B cell (primary cell): Measurements from ENCODE around the gene STX1A. TPM values are rescaled to one million over a fixed set of nuclear protein-coding genes. Genes with fewer than 3 reads are reported as not detected.

ENCODE experiments used
- ATAC-seq: fragments of 200-7000 bp; cut with Tn5 transposase; one replicate; pipeline ENCODE4 v1.10.0; 2021; ENCODE audit warnings: low read depth, mild to moderate bottlenecking, moderate number of reproducible peaks, moderate library complexity
- CTCF ChIA-PET: fragments of 350-600 bp; sonication (Branson Sonifier 250); formaldehyde crosslinking; loops from one replicate; lab custom pipeline; 2021; ENCODE audit warnings: antibody characterized with exemption, inconsistent platforms; lab: Charles Lee
- POLR2A ChIA-PET: fragments of 350-600 bp; sonication (Branson Sonifier 250); formaldehyde crosslinking; loops from one replicate; lab custom pipeline; 2021; ENCODE audit warnings: antibody characterized with exemption; lab: Charles Lee
- DNase-seq: peaks from one replicate; pipeline ENCODE4 v3.0.0; 2013
- H2AFZ ChIP-seq: 2 replicates; pipeline ENCODE4 v1.6.1; 2012; ENCODE audit warnings: mild to moderate bottlenecking, low read depth, low read length; ENCODE audit not compliant: insufficient read depth, poor library complexity, severe bottlenecking
- H3K27ac ChIP-seq, 2 donors: 1 replicate in 1 of 2; 2 replicates in 1 of 2; pipeline ENCODE4 v1.5.1; 2012 to 2013; ENCODE audit warnings: low read length in 2 of 2, mild to moderate bottlenecking in 2 of 2, moderate library complexity in 1 of 2
- H3K27me3 ChIP-seq, 4 experiments: fragments of 200-600 bp in 1 of 4; sonication (generic) in 1 of 4; replicated peaks in 1 of 4; 1 replicate in 2 of 4; 2 replicates in 2 of 4; pipeline versions ENCODE4 v1.6.1 to v1.7.0; 2013 to 2016; ENCODE audit warnings: low read length in 3 of 4, mild to moderate bottlenecking in 2 of 4, mixed read lengths in 1 of 4, moderate library complexity in 1 of 4; ENCODE audit not compliant: insufficient read depth in 4 of 4, control insufficient read depth in 3 of 4; ENCODE audit errors: control extremely low read depth in 1 of 4
- H3K36me3 ChIP-seq, 2 experiments: replicated peaks in 1 of 2; 1 replicate in 1 of 2; 2 replicates in 1 of 2; pipeline versions ENCODE4 v1.6.1 to v1.7.1; 2013; ENCODE audit warnings: low read length in 1 of 2; ENCODE audit not compliant: insufficient read depth in 2 of 2, control insufficient read depth in 1 of 2; ENCODE audit errors: control extremely low read depth in 1 of 2, extremely low read depth in 1 of 2
- H3K4me1 ChIP-seq, 2 donors: fragments of 200-600 bp in 1 of 2; sonication (generic) in 1 of 2; 1 replicate in 1 of 2; 2 replicates in 1 of 2; pipeline versions ENCODE4 v1.5.1 to v1.6.1; 2013 to 2017; ENCODE audit warnings: low read length in 2 of 2; ENCODE audit not compliant: control insufficient read depth in 2 of 2, insufficient read depth in 2 of 2
- H3K4me2 ChIP-seq: replicated peaks from 2 replicates; pipeline ENCODE3; 2012; ENCODE audit warnings: mild to moderate bottlenecking, low read depth, low read length; ENCODE audit not compliant: poor library complexity, severe bottlenecking
- H3K4me3 ChIP-seq, 5 experiments: fragments of 200-600 bp in 1 of 5; sonication (generic) in 1 of 5; 1 replicate in 3 of 5; 2 replicates in 2 of 5; pipeline versions ENCODE4 v1.5.1 to v1.7.0; 2011 to 2016; ENCODE audit warnings: low read length in 4 of 5, mild to moderate bottlenecking in 4 of 5, low read depth in 2 of 5, control low read depth in 1 of 5, moderate library complexity in 1 of 5; ENCODE audit not compliant: insufficient read depth in 1 of 5; ENCODE audit errors: control extremely low read depth in 1 of 5, extremely low read depth in 1 of 5
- H3K79me2 ChIP-seq: fragments of 200-600 bp; sonication (generic); one replicate; pipeline ENCODE4 v1.6.0; 2016; ENCODE audit warnings: low read length; ENCODE audit not compliant: control insufficient read depth, insufficient read depth
- H3K9ac ChIP-seq: fragments of 200-600 bp; sonication (generic); 2 replicates; pipeline ENCODE4 v1.6.1; 2017; ENCODE audit warnings: mild to moderate bottlenecking, low read length, moderate library complexity
- H3K9me3 ChIP-seq, 3 donors: one replicate each; pipeline versions ENCODE4 v1.6.1 to v1.7.1; 2013; ENCODE audit warnings: low read length in 2 of 3; ENCODE audit not compliant: control insufficient read depth in 2 of 3, insufficient read depth in 1 of 3; ENCODE audit errors: control extremely low read depth in 1 of 3
- H4K20me1 ChIP-seq: 2 replicates; pipeline ENCODE4 v1.6.0; 2012; ENCODE audit warnings: mild to moderate bottlenecking, low read length; ENCODE audit not compliant: insufficient read depth, control insufficient read depth, poor library complexity, severe bottlenecking
- H3K27ac Mint-ChIP-seq: one replicate; pipeline ENCODE4 v1.8.0; 2021; ENCODE audit warnings: mixed read lengths
- H3K27me3 Mint-ChIP-seq: one replicate; pipeline ENCODE4 v1.8.0; 2021; ENCODE audit warnings: mixed read lengths
- H3K4me1 Mint-ChIP-seq: one replicate; pipeline ENCODE4 v1.8.0; 2021; ENCODE audit warnings: mixed read lengths
- H3K4me3 Mint-ChIP-seq: one replicate; pipeline ENCODE4 v1.8.0; 2021; ENCODE audit warnings: mixed read lengths
- H3K9me3 Mint-ChIP-seq: one replicate; pipeline ENCODE4 v1.8.0; 2022; ENCODE audit warnings: mixed read lengths; ENCODE audit not compliant: insufficient read depth
- EZH2 ChIP-seq: IDR thresholded peaks from 2 replicates; pipeline ENCODE4 v1.6.1; 2012; ENCODE audit warnings: borderline replicate concordance, low read depth, mild to moderate bottlenecking, moderate library complexity, low read length; ENCODE audit not compliant: insufficient read depth, poor library complexity, severe bottlenecking
- WGBS: methylation state at CpG from one replicate; pipeline ENCODE4 v1.1.5; 2013; ENCODE audit warnings: missing lambda C conversion rate; ENCODE audit not compliant: insufficient coverage; 5-methylcytosine and 5-hydroxymethylcytosine counted together
- intact Hi-C: fragments of 100-400 bp; cut with micrococcal nuclease; formaldehyde crosslinking; loops from one replicate; pipeline ENCODE4 v1.10.0; 2022
- polyA plus RNA-seq: library from polyadenylated mRNA; depleted of rRNA; stranded (reverse); fragments of >200 nt; gene quantifications from 2 replicates; pipeline ENCODE4 v1.2.3, GENCODE V29; 2012
- total RNA-seq, 2 donors: library from RNA; stranded (reverse); fragments of 120-200 nt in 1 of 2; gene quantifications; 1 replicate in 1 of 2; 2 replicates in 1 of 2; pipeline versions ENCODE4 v1.2.3 to v1.2.4, GENCODE V29; 2013 to 2022
- TF ChIP-seq, protein P1 (sequence below): fragments of 200-600 bp; IDR thresholded peaks from one replicate; pipeline ENCODE4 v1.8.0; 2022; ENCODE audit warnings: antibody characterized with exemption, mild to moderate bottlenecking

The STX1A gene
- total and polyA plus RNA-seq, 2 donors (not counting 1 experiment from before 2014, with no cell fraction given) = 3.1 to 9.6 TPM

DNA sequence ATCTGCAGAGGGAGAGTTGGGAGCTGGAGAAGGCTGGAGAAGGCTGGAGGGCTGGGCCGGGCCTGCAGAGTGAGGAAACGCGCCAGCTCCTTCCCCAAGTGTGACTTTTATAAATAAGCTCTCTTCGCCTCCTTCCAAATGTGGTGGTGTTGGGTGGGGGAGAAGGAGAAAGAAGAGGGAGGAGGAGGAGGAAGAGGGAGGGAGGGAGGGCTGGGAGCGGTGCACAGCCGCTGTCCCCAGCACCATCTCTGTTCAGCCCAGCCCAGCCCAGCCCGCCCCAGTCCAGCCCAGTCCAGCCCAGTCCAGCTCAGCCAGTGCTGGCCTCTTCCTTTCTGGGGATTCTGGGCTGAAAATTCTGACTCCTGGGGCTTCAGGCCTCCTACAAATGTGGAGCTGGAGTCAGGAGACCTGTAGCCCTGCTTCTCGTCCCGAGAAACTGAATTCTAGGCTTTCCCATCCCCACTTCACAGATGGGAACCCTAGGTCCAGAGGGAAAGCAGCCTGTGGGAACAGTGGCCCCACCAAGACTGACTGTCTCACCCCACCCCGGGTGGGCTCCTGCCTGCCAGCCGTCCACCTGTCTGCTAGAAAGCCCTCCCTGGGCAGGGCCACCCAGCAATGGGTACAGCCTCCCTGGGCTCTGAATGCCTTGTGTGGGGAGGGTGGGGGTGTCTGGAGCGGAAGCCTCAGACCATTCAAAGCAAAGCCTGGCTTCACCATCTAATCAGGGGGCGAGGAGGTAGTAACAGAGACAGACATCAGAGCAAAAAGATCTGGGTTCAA is 2.3 kb downstream of the STX1A start:
- Histone ChIP-seq H4K20me1 (peaks cover 12% of the 10 kb centered on the region), H3K9ac (no peak overlapping the region), H3K4me2 (peak overlapping the region; percentile 97), H3K27ac (no peak overlapping the region), H3K36me3 (no peaks in the 10 kb centered on the region), H3K4me1 (peaks cover 25 to 31% of the 10 kb centered on the region in 2 donors), H3K79me2 (no peaks in the 10 kb centered on the region), H3K27me3 (peaks cover 0 to 64% (median 25%) of the 10 kb centered on the region in 4 experiments), H3K9me3 (peaks cover 0 to 11% (median 0%) of the 10 kb centered on the region in 3 donors), H2AFZ (no peak overlapping the region), H3K4me3 (no peak overlapping the region)
- H3K27me3 Mint-ChIP-seq = peaks cover 38% of the 10 kb centered on the region
- TF ChIP-seq, protein P1, sequence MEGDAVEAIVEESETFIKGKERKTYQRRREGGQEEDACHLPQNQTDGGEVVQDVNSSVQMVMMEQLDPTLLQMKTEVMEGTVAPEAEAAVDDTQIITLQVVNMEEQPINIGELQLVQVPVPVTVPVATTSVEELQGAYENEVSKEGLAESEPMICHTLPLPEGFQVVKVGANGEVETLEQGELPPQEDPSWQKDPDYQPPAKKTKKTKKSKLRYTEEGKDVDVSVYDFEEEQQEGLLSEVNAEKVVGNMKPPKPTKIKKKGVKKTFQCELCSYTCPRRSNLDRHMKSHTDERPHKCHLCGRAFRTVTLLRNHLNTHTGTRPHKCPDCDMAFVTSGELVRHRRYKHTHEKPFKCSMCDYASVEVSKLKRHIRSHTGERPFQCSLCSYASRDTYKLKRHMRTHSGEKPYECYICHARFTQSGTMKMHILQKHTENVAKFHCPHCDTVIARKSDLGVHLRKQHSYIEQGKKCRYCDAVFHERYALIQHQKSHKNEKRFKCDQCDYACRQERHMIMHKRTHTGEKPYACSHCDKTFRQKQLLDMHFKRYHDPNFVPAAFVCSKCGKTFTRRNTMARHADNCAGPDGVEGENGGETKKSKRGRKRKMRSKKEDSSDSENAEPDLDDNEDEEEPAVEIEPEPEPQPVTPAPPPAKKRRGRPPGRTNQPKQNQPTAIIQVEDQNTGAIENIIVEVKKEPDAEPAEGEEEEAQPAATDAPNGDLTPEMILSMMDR = no peak
- no peak for TF ChIP-seq EZH2
- H3K9me3 Mint-ChIP-seq = no peaks in the 10 kb centered on the region
- H3K27ac Mint-ChIP-seq = no peak overlapping the region
- intact Hi-C loops = loop anchor here (5.0 kb wide), 1 partner anchor 35 kb away; the partner anchor contains the start of genes BUD23 and DNAJC30
- ChIA-PET POLR2A (interaction anchor here (0.6 to 0.9 kb wide), 2 partner anchors 16 to 34 kb away, joined by 4 to 5 read pairs; partner anchors contain the start of genes BUD23 and DNAJC30), CTCF (interaction anchor here (2.3 kb wide), 1 partner anchor 8 kb away, joined by 8 read pairs; no protein-coding TSS in a partner anchor)
- DNase-seq (no peak), ATAC-seq (no peak)
- peak overlapping the region; percentile 83 for H3K4me3 Mint-ChIP-seq
- peaks cover 20% of the 10 kb centered on the region for H3K4me1 Mint-ChIP-seq
- 64% methylated on average over 6 of the region's 13 CpGs for WGBS
